HEK293 (cell line): Measurements from ENCODE around the gene SORT1.

Experiments
- CTCF ChIA-PET: fragments of 350-600 bp; formaldehyde crosslinking; extraction: SDS; loops from one replicate; lab custom pipeline; 2021; ENCODE audit warnings: antibody characterized with exemption; lab: Yijun Ruan, JAX
- POLR2A ChIA-PET: fragments of 300-600 bp; formaldehyde crosslinking; extraction: SDS; loops from one replicate; lab custom pipeline; 2020; ENCODE audit warnings: antibody characterized with exemption, inconsistent platforms; lab: Yijun Ruan, JAX
- H3K27ac ChIP-seq: fragments of 200-500 bp; sonication (Bioruptor generic); 2 replicates; pipeline ENCODE4 v1.5.1; 2014; ENCODE audit warnings: low read depth, low read length, control low read depth, inconsistent platforms; ENCODE audit errors: extremely low read depth
- H3K36me3 ChIP-seq, 2 experiments: fragments of 200-500 bp in 1 of 2; sonication (Bioruptor generic) in 1 of 2; 1 replicate in 1 of 2; 2 replicates in 1 of 2; pipeline ENCODE4 v1.5.1; 2014 to 2017; ENCODE audit warnings: inconsistent platforms in 2 of 2, low read length in 2 of 2; ENCODE audit not compliant: control insufficient read depth in 2 of 2, insufficient read depth in 1 of 2
- H3K4me1 ChIP-seq: fragments of 200-500 bp; sonication (Bioruptor generic); 2 replicates; pipeline ENCODE4 v1.5.1; 2014; ENCODE audit warnings: mild to moderate bottlenecking, low read length, inconsistent platforms; ENCODE audit not compliant: control insufficient read depth, insufficient read depth
- H3K4me3 ChIP-seq: 2 replicates; pipeline ENCODE4 v1.5.1; 2011; ENCODE audit warnings: low read depth, mild to moderate bottlenecking, control low read depth, low read length, moderate library complexity
- H3K9me3 ChIP-seq: fragments of 200-500 bp; sonication (Bioruptor generic); 2 replicates; pipeline ENCODE4 v1.5.1; 2014; ENCODE audit warnings: low read depth, low read length, inconsistent platforms; ENCODE audit not compliant: control insufficient read depth, insufficient read depth
- HOXA7 ChIP-seq: sonication (generic); formaldehyde crosslinking; IDR thresholded peaks from 2 replicates; pipeline ENCODE4 v1.8.1; 2022; ENCODE audit warnings: missing genetic modification reagents, borderline replicate concordance
- MEIS1 ChIP-seq: sonication (generic); formaldehyde crosslinking; IDR thresholded peaks from 2 replicates; pipeline ENCODE4 v1.8.1; 2022; ENCODE audit warnings: missing genetic modification reagents, mild to moderate bottlenecking, borderline replicate concordance
- SCRT2 ChIP-seq: fragments of 450-650 bp; formaldehyde crosslinking; IDR thresholded peaks from 2 replicates; pipeline ENCODE4 v1.5.1; 2016; ENCODE audit warnings: missing biosample characterization, missing genetic modification characterization
- ZBTB21 ChIP-seq: fragments of 450-650 bp; formaldehyde crosslinking; IDR thresholded peaks from 2 replicates; pipeline ENCODE4 v1.5.1; 2017; ENCODE audit warnings: missing biosample characterization, missing genetic modification characterization
- ZFP69B ChIP-seq: fragments of 450-650 bp; formaldehyde crosslinking; IDR thresholded peaks from 2 replicates; pipeline ENCODE4 v1.5.1; 2016; ENCODE audit warnings: missing biosample characterization, missing genetic modification characterization
- ZNF112 ChIP-seq: fragments of 450-650 bp; formaldehyde crosslinking; IDR thresholded peaks from 2 replicates; pipeline ENCODE4 v1.5.0; 2017; ENCODE audit warnings: missing biosample characterization, missing genetic modification characterization
- ZNF138 ChIP-seq: fragments of 450-650 bp; formaldehyde crosslinking; IDR thresholded peaks from 2 replicates; pipeline ENCODE4 v1.5.1; 2016; ENCODE audit warnings: missing biosample characterization, missing genetic modification characterization, borderline replicate concordance
- ZNF146 ChIP-seq: fragments of 450-650 bp; formaldehyde crosslinking; IDR thresholded peaks from 2 replicates; pipeline ENCODE4 v1.5.1; 2016; ENCODE audit warnings: missing biosample characterization, missing genetic modification characterization
- ZNF174 ChIP-seq: fragments of 450-650 bp; formaldehyde crosslinking; IDR thresholded peaks from 2 replicates; pipeline ENCODE4 v1.5.0; 2017; ENCODE audit warnings: missing biosample characterization, mild to moderate bottlenecking, missing genetic modification characterization
- ZNF221 ChIP-seq: fragments of 450-650 bp; formaldehyde crosslinking; IDR thresholded peaks from 2 replicates; pipeline ENCODE4 v1.5.1; 2017; ENCODE audit warnings: missing biosample characterization, missing genetic modification characterization, borderline replicate concordance
- ZNF23 ChIP-seq: fragments of 450-650 bp; formaldehyde crosslinking; IDR thresholded peaks from 2 replicates; pipeline ENCODE4 v1.5.1; 2016; ENCODE audit warnings: missing biosample characterization, missing genetic modification characterization, borderline replicate concordance
- ZNF292 ChIP-seq: fragments of 450-650 bp; formaldehyde crosslinking; IDR thresholded peaks from 2 replicates; pipeline ENCODE4 v1.5.1; 2016; ENCODE audit warnings: low read depth, missing biosample characterization, missing genetic modification characterization, borderline replicate concordance
- ZNF311 ChIP-seq: fragments of 450-650 bp; formaldehyde crosslinking; IDR thresholded peaks from 2 replicates; pipeline ENCODE4 v1.5.1; 2017; ENCODE audit warnings: missing biosample characterization, missing genetic modification characterization, borderline replicate concordance
- ZNF37A ChIP-seq: fragments of 450-650 bp; IDR thresholded peaks from 2 replicates; pipeline ENCODE4 v1.5.1; 2018; ENCODE audit warnings: missing biosample characterization, missing genetic modification characterization
- ZNF423 ChIP-seq: fragments of 450-650 bp; formaldehyde crosslinking; IDR thresholded peaks from 2 replicates; pipeline ENCODE4 v1.5.1; 2016; ENCODE audit warnings: missing biosample characterization, missing genetic modification characterization
- ZNF664 ChIP-seq: fragments of 450-650 bp; formaldehyde crosslinking; IDR thresholded peaks from 2 replicates; pipeline ENCODE4 v1.5.1; 2016; ENCODE audit warnings: missing biosample characterization, missing genetic modification characterization
- ZNF785 ChIP-seq: fragments of 450-650 bp; formaldehyde crosslinking; IDR thresholded peaks from 2 replicates; pipeline ENCODE4 v1.5.1; 2016; ENCODE audit warnings: missing biosample characterization, missing genetic modification characterization
- ZSCAN30 ChIP-seq: fragments of 450-650 bp; IDR thresholded peaks from 2 replicates; pipeline ENCODE4 v1.5.1; 2018; ENCODE audit warnings: missing biosample characterization, mild to moderate bottlenecking, missing genetic modification characterization, moderate library complexity
- TF ChIP-seq, protein P1 (sequence below): fragments of 450-650 bp; formaldehyde crosslinking; IDR thresholded peaks from 2 replicates; pipeline ENCODE4 v1.5.1; 2016; ENCODE audit warnings: missing biosample characterization, missing genetic modification characterization
- TF ChIP-seq, protein P2 (sequence below): fragments of 450-650 bp; formaldehyde crosslinking; IDR thresholded peaks from 2 replicates; pipeline ENCODE4 v1.5.1; 2016; ENCODE audit warnings: missing biosample characterization, missing genetic modification characterization
- TF ChIP-seq, protein P3 (sequence below): fragments of 450-650 bp; formaldehyde crosslinking; IDR thresholded peaks from 2 replicates; pipeline ENCODE4 v1.5.1; 2017; ENCODE audit warnings: missing biosample characterization, missing genetic modification characterization
- TF ChIP-seq, protein P4 (sequence below): fragments of 450-650 bp; formaldehyde crosslinking; IDR thresholded peaks from 2 replicates; pipeline ENCODE4 v1.5.1; 2016; ENCODE audit warnings: missing biosample characterization, missing genetic modification characterization
- TF ChIP-seq, protein P5 (sequence below): fragments of 450-650 bp; formaldehyde crosslinking; conservative IDR thresholded peaks from 2 replicates; pipeline ENCODE4 v1.5.1; 2016; ENCODE audit warnings: low read depth, missing biosample characterization, missing genetic modification characterization

Gene SORT1

DNA sequence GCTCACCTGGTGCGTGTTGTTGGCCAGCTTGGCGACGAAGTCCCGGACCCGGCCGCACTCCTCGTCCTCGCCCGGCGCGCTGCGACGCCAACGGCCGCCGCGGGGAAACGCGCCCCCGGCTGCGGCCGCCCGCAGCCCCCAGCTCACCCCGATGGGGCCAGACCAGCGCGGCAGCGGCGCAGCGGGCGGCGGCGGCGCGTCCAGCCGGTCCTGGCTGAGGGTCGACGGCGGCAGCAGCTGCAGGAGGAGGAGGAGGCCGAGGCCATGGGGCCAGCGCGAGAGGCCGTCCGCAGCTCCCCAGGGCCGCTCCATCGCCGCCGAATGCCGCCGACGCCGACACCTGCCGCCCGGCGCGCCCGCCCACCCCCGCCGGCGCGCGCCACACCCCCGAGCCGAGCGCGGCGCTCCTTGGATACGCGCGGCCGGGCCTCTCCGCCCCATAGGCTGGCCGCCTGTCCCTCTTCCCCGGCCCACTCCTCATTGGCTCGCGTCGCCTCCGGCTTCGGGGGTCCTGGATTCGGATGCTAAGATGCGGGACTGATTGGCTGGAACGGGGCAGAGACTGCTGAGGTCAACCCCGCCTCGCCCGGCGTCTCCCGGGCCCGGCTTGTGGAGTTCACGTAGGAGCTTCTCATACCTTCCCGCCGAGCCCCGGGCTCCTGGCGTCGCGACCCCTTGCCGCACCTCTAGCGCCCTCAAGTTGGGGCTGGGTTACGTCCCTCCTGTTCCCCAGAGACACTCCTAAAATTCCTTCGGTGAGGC, at the start of gene SORT1:
Gene SORT1 (minus strand): TSS at position 338 of the 762 bp plus-strand sequence. CDS start 26 bp downstream, at position 312.
- POLR2A ChIA-PET = interaction anchor here (0.7 to 3.7 kb wide), 14 partner anchors 11 to 298 kb away, joined by 3 to 30 read pairs (median 6); partner anchors contain the start of genes CELSR2 and PSRC1
- peak within 1 kb of the TSS; percentile 79; the same call in 1 of the 2 replicates for H3K27ac ChIP-seq
- TF ChIP-seq ZNF423 (tag by site-specific recombination) = no peak
- TF ChIP-seq SCRT2 = no peak
- TF ChIP-seq MEIS1 (CRISPR knock-in tag) = no peak
- TF ChIP-seq, protein P1, sequence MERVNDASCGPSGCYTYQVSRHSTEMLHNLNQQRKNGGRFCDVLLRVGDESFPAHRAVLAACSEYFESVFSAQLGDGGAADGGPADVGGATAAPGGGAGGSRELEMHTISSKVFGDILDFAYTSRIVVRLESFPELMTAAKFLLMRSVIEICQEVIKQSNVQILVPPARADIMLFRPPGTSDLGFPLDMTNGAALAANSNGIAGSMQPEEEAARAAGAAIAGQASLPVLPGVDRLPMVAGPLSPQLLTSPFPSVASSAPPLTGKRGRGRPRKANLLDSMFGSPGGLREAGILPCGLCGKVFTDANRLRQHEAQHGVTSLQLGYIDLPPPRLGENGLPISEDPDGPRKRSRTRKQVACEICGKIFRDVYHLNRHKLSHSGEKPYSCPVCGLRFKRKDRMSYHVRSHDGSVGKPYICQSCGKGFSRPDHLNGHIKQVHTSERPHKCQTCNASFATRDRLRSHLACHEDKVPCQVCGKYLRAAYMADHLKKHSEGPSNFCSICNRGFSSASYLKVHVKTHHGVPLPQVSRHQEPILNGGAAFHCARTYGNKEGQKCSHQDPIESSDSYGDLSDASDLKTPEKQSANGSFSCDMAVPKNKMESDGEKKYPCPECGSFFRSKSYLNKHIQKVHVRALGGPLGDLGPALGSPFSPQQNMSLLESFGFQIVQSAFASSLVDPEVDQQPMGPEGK = peak; percentile 61; the same call in 1 of the 2 replicates
- no peak for TF ChIP-seq ZNF23 (tag by site-specific recombination)
- no peak for TF ChIP-seq HOXA7 (CRISPR knock-in tag)
- no peak for TF ChIP-seq ZFP69B (tag by site-specific recombination)
- peak; percentile 68; the same call in 1 of the 2 replicates for TF ChIP-seq ZSCAN30 (tag by site-specific recombination)
- TF ChIP-seq, protein P2, sequence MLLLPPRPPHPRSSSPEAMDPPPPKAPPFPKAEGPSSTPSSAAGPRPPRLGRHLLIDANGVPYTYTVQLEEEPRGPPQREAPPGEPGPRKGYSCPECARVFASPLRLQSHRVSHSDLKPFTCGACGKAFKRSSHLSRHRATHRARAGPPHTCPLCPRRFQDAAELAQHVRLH = no peak
- no peak for TF ChIP-seq ZBTB21 (tag by site-specific recombination)
- no peak for TF ChIP-seq ZNF146
- TF ChIP-seq, protein P3, sequence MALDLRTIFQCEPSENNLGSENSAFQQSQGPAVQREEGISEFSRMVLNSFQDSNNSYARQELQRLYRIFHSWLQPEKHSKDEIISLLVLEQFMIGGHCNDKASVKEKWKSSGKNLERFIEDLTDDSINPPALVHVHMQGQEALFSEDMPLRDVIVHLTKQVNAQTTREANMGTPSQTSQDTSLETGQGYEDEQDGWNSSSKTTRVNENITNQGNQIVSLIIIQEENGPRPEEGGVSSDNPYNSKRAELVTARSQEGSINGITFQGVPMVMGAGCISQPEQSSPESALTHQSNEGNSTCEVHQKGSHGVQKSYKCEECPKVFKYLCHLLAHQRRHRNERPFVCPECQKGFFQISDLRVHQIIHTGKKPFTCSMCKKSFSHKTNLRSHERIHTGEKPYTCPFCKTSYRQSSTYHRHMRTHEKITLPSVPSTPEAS (tag by site-specific recombination) = no peak
- TF ChIP-seq, protein P4, sequence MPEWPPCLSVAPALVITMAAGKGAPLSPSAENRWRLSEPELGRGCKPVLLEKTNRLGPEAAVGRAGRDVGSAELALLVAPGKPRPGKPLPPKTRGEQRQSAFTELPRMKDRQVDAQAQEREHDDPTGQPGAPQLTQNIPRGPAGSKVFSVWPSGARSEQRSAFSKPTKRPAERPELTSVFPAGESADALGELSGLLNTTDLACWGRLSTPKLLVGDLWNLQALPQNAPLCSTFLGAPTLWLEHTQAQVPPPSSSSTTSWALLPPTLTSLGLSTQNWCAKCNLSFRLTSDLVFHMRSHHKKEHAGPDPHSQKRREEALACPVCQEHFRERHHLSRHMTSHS = no peak
- TF ChIP-seq ZNF112 = no peak
- no peak for TF ChIP-seq ZNF37A (tag by site-specific recombination)
- TF ChIP-seq ZNF221 (tag by site-specific recombination) = no peak
- TF ChIP-seq ZNF664 (tag by site-specific recombination) = no peak
- TF ChIP-seq ZNF311 (tag by site-specific recombination) = no peak
- no peak for TF ChIP-seq ZNF174 (tag by site-specific recombination)
- no peak for TF ChIP-seq ZNF292 (tag by site-specific recombination)
- TF ChIP-seq, protein P5, sequence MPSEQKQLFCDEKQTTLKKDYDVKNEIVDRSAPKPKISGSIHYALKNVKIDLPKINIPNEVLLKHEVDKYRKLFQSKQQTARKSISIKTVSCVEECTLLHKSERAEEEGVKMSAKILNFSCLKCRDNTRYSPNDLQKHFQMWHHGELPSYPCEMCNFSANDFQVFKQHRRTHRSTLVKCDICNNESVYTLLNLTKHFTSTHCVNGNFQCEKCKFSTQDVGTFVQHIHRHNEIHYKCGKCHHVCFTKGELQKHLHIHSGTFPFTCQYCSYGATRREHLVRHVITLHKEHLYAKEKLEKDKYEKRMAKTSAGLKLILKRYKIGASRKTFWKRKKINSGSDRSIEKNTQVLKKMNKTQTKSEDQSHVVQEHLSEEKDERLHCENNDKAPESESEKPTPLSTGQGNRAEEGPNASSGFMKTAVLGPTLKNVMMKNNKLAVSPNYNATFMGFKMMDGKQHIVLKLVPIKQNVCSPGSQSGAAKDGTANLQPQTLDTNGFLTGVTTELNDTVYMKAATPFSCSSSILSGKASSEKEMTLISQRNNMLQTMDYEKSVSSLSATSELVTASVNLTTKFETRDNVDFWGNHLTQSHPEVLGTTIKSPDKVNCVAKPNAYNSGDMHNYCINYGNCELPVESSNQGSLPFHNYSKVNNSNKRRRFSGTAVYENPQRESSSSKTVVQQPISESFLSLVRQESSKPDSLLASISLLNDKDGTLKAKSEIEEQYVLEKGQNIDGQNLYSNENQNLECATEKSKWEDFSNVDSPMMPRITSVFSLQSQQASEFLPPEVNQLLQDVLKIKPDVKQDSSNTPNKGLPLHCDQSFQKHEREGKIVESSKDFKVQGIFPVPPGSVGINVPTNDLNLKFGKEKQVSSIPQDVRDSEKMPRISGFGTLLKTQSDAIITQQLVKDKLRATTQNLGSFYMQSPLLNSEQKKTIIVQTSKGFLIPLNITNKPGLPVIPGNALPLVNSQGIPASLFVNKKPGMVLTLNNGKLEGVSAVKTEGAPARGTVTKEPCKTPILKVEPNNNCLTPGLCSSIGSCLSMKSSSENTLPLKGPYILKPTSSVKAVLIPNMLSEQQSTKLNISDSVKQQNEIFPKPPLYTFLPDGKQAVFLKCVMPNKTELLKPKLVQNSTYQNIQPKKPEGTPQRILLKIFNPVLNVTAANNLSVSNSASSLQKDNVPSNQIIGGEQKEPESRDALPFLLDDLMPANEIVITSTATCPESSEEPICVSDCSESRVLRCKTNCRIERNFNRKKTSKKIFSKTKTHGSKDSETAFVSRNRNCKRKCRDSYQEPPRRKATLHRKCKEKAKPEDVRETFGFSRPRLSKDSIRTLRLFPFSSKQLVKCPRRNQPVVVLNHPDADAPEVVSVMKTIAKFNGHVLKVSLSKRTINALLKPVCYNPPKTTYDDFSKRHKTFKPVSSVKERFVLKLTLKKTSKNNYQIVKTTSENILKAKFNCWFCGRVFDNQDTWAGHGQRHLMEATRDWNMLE (tag by site-specific recombination) = no peak
- TF ChIP-seq ZNF785 = no peak
- no peak for TF ChIP-seq ZNF138

More for the DNA sequence above, at the start of gene SORT1:
- Histone ChIP-seq H3K9me3 (no peaks in the 10 kb centered on the region), H3K4me1 (peaks cover 12% of the 10 kb centered on the region), H3K36me3 (peaks cover 9 to 19% of the 10 kb centered on the region in 2 experiments), H3K4me3 (peak within 1 kb of the TSS; percentile 67)
- CTCF ChIA-PET = interaction anchor here (0.6 to 7.8 kb wide), 34 partner anchors 8 to 216 kb away, joined by 3 to 126 read pairs (median 6); partner anchors contain the start of genes CELSR2, CYB561D1, MYBPHL and PSRC1
